Stimulated activated CD4-positive, alpha-beta T cell treated with anti-CD3 and anti-CD28 coated beads, Interleukin-1b, Interleukin-23, amount 100 ng/mL, for 48 hours (primary cell): ENCODE measurements around the gene HSD3B1.
"Not testable (repeated sequence)": the region's sequence is repeated elsewhere in the genome, so short reads cannot be mapped to it uniquely, and the experiment has no call there.

Experiments
- DNase-seq: peaks from one replicate; pipeline ENCODE4 v3.0.0-alpha.2; 2020

The HSD3B1 gene

DNA sequence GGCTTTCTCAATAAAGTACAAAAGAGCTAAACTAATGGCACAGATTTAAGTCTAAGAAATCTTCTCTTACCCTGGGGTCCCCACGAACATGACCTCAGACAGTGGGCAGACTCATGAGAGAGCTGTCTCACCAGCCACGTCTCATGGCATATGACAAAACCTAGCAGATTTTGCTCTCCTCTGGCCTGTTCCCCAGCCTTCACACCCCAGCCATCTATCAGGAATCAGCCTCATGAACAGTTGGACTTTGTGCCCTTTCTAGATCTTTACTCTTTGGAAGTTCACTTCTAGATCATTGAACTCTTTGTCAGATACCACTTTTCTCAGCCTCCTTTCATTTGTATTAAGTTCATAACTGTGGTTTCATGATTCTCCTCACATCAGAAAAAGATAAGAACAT, 14.2 kb upstream of the HSD3B1 start:
- no peak for DNase-seq

DNA sequence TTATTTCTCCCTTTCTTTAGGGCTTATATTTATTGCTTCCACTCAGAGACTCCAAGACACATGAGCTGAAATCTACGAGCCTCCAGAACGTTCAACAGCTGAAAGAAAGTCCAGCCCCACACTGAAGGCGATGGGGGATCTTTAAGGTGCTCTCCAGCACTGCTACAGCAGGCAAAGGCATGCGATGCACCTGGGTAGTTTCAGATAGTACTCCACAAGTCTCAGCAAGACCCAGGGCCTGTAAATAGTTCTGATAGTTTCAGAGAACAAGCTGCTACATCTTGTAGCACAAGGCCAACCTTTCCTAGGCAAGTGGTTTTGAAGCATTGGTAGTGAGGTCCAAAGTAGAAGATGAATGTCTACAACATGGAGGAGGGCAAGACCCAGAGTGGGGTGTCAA, 2.2 kb upstream of the HSD3B1 start:
- DNase-seq = no peak

DNA sequence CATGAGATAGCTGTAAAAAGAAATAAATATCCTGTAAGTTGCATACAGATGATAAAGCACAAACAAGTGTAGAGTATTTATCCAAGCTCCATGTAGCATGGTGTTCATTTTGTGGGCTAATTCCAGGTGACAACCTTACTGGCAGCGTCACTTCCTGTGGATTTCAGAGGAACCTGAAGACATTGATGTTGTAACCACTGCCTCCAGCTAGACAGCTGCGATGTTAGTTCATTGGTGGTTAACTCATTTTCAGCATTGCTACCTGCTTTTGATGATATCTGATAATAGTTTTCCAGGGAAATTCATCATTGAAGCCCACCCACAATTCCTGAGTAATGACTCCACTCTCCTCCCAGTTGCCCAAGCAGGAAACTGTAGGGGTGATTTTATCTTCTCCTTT, 3.0 kb downstream of the HSD3B1 start:
- DNase-seq = no peak

DNA sequence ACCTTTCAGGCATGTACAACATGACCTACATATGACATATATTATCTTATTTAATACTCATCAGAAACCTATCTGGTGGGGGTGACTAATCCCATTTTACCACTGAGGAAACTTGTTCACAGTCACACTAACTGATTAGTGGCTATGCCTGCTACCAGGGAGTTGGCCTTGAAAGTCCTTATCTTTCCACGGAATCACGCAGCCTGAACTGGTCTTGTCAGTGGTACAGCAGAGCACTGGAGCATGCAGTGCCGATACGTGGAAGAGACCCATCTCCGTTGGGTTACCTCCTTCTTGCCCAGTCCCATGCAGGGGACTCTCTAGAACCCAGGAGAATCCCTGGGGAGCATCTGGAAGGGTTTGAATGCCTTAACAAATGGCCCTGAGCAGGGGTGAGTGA, 8.2 kb downstream of the HSD3B1 start:
- DNase-seq = no peak

DNA sequence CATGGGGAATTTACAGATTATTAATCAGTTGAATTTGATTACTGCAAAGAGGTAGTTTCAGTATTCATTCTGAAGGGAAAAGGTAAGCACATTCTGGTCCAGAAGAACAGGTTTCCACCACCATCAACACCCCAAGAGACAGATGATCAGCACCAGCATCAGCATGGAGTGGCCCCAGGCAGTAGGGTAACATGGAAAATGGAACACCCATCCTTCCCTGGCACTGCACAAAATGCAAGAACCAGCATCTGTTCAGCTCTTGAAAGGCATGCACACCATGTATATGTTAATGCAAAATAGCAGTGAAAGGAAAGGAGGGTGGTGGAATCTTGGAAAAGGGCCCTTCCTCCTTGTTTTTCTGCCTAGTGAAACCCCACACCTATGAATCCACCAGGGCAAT, 9.2 kb downstream of the HSD3B1 start:
- DNase-seq = no peak

DNA sequence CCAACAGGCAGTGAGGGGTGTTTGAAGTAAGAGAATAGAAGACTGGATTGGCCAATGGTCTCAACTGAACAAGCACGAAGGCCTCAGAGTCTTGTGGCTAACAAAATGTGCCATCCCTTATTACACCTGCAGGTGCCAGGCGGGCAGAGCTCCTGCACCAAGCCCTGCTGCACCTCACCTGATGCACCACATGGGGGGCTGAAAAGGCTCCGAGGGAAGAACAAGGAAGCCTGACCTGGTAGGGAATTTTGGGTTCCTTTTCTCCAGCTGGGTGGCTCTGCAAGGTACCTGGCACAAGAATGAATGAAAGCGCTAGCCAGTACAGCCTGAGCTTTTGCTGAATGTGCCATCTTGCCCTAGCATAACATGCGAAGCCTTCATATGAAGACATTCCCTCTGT, 9.7 kb downstream of the HSD3B1 start:
- DNase-seq = no peak

DNA sequence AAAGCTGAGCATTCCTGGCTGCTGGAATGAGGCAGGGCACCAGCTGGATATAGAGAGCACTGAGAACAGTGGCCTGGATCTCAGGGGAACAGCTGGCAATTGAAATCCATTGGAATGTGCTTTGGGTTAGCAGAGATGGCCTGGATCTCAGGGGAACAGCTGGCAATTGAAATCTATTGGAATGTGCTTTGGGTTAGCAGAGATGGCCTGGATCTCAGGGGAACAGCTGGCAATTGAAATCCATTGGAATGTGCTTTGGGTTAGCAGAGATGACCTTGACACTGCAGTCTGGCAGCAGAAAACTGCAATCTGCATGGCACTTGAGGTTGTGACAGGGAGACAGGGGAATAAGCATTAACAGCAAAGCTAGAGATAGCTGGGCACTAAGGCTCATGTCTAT, 10.7 kb downstream of the HSD3B1 start:
- not testable (repeated sequence) for DNase-seq

DNA sequence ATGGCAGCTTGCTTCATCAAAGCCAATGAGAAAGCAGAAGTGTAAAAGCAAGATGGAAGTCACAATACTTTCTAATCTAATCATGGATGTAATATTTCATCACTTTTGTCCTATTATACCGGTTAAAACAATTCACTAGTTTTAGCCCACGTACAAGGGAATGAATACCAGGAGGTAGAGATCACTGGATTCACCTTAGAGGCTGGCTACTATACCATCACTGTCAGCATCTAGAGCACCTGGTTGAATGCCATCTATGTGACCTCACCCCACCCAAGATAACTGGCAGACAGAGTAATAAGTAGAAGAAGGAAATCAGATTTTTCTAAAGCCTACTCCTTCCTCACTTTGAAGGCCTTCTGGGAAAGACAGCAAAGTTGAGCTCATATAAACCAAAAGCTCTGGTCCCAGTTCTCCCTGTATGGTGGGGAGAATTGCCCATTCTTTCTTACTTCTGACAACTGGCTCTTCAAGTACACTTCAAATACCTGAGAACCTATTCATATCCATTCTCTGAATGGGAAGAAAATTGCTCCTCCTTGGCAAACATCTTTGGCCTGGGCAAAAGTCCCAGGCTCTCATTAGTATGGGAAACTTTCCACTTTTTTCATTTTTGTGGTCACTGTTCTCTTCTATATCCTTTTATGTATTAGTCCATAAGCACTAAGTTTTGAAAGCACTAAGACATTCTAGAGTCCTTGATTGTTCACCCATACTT, 24.8 kb downstream of the HSD3B1 start:
- no peak for DNase-seq

DNA sequence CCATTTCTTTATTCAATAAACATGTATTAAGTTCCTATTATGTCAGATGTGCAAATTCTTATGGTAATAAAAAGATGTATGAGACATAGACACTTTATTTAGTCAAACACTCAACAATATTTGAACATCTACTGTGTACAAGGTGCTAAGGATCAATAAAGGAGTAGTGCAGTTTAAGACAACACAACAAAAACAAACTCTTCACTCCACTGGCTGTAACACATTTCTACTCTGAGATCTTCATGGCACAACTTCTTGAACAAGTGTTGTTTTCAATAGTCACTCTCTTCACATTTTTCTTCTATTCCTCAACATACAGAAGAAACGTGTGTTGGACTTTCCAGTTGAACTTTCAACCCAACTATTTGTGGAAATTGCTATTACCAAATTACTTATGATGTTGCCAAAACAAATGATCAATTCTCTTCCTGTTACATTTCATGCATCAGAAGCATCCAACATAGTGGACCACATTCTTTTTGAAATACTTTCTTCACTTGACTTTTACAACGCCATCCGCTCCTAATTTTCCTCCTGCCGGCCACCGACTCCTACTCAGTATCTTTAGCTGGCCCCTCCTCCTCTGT, 25.4 kb downstream of the HSD3B1 start:
- DNase-seq = no peak

DNA sequence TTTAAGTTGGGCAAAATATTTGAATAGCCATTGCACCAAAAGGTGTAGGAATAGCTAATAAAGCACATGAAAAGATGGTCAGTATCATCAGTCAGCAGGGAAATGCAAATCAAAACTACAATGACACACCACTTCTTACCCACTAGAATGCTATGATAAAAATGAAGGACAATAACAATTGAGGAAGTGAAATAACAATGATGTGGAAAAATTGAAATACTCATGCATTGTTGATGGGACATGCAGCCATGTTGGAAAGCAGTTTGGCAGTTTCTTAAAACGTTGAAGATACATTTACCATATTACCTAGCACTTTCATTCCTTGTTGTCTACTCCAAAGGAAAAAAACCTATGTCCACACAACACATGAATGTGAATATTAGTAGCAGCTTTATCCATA, 28.4 kb downstream of the HSD3B1 start:
- no peak for DNase-seq

DNA sequence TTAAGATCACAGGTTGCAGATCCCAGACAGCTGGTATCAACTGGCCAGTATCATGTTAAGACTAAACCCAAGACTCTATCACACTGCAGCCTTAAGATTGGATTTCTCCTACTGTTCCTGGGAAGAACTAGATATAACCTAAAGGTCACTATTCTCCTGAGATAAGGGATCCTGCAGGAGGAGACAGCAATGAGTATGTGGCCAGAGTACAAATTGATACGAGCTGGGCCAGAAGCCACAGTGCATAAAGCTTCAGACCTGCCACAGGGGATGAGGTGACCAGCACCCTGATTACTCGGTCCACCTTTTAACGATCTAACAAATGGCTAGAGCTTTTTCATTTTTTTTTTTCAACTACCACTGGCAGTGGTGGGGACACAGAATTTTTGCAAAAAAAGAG, 31.0 kb downstream of the HSD3B1 start:
- no peak for DNase-seq

DNA sequence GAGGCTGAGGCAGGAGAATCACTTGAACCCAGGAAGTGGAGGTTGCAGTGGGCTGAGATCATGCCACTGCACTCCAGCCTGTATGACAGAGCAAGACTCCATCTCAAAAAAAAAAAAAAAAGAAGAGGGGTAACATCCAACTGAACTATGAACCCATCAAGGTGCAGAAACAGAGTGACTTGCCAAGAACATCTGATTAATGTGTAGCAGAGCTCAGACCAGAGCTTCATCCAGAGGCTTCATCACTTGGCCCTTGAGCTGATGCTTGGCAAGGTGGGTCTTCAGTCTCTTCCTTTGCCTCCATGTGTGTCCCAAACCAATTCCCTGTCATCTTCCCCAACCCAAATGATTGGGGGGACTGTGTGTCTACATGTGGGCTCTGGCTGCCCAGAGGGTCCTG, 32.6 kb downstream of the HSD3B1 start:
- no peak for DNase-seq

DNA sequence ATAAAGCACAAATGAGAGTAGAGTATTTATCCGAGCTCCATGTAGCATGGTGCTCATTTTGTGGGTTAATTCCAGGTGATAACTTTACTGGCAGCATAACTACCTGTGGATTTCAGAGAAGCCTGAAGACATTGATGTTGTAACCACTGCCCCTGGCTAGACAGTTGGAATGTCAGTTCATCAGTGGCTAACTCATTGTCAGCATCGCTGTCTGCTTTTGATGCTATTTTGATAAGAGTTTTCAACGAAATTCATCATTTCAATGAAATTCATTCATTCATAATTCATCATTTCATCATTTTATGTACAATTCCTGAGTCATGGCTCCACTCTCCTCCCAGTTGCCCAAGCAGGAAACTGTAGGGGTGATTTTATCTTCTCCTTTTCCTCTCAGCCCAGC, 34.4 kb downstream of the HSD3B1 start:
- no peak for DNase-seq

DNA sequence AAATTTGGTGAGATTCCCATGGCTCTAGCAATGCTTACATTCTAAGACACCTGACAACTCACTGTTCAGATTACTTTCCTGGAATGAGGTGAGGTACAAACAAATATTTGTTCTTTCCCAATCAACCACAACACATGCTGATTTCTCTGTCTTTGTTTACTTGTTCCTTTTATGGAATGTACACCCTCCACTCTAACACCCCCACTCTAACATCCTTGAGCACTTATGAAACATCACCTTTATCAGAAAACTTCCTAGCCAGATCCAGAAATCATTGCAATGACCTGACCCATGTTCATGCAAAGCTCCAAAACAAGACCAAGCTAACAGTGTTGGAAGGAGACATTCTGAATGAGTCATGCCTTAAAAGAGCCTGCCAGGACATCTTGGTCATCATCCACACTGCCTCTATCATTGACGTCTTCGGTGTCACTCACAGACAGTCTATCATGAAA, 35.5 kb downstream of the HSD3B1 start:
- DNase-seq = no peak

DNA sequence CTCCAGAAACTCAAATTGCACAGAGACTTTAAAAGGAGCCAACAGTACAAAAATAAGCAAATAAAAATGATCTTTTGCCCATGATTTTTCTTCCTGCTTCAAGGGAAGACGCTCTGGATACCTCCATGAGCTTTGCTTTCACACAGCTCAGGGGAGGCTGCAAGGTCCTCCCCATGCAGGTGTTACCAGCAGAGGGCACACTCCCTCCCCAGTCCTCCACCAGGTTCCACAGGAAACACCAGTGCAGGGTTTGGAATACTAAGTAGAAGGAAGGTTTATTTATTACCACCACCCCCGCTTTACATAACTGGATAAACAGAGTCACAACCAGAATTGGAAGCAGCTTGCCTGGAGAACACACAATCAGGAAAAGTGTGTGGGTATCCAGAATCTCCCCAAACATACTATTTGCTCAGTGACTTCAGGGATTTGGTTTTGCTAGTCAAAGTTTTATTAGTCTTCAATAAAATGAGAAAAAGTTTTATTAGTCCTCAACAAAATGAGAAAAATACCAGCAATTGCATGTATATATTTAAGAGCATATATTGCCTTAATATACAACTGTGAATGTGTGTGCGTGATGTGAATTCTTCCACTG, 37.3 kb downstream of the HSD3B1 start:
- DNase-seq = no peak

DNA sequence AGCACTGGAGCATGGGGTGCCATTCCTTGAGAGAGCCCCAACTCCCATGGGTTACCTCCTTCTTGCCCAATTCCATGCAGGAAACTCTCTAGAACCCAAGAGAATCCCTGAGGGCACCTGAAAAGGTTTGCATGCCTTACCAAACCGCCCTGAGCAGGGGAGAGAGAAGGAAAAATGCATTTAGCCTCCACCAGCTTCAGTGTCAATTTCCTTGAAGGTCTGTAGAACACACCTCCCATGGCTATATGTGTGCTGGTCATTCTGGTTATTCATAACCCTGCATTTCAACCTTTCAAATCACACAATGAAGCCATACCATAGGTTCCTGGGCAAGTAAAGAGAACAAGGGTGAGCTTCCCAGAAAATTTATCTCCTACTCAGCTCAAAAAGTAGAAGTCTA, 39.6 kb downstream of the HSD3B1 start:
- DNase-seq = no peak

DNA sequence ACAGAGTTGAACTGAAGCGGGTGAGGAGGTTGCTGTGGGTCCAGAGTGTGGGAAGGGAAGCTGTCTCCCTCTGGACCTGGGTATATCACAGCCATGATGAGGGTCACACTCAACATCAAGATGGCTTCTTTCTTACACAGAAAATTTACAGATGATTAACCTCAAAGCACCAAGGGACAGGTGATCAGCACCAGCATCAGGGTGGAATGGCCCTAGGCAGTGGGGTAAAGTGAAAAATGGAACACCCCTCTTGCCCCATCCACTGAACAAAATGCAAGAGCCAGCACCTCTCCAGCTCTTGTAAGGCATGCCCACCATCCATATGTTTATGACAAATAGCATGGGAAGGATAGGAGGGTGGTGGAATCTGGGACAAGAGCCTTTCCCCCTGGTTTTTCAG, 40.3 kb downstream of the HSD3B1 start:
- DNase-seq = no peak

DNA sequence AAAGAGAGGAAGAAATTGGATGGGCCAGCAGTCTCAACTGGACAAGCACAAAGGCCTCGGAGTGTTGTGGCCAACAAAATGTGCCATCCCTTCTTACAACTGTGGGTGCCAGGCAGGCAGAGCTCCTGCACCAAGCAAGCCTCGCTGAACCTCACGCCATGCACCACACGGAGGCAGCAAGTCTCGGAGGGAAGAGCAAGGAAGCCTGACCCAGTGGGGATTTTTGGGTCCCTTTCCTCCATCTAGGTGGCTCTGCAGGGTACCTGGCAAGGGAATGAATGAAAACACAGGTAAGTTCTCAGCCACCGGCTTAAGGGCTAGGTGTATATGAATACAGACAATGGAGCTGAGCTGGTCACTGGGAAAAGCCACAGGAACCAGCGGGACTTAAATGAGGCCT, 40.8 kb downstream of the HSD3B1 start:
- DNase-seq = no peak

DNA sequence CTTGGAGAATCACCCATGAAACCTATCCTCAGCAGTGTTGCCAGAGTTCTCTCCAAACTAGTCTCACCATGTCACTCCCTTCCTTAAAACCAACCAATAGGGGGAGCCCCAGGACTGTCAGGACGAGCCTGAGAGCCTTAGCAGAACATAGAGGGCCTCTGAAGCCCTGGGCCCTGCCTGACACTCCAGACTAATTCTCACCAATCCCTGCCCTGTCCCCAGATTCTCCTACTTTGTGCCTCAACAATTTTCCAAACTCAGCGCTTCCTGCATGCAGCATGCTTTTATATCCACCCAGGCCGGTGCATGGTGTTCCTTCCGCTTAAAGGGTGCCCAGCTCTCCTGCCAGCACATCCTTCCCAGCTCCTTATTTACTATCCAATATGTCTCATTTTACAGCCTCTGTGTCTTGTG, 42.7 kb downstream of the HSD3B1 start:
- DNase-seq = peak; percentile 13

DNA sequence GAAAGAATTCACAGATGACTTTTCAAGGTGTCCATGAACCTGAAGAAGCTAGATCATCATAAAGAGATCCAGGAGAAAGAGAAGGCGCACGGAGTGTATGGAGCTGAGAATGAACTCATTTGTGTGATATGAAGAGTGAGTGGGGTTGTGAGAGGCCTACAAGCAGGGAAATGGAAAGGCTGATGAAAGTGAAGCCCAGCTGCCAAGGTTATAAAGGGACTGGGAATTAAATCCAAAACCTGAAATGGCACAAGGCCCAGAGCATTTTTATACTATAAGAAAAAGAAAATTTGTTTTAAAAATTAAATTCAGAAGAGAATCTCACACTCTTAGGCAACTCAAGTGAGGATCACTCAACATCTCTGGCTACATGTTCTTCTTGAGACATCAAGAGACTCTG, 43.4 kb downstream of the HSD3B1 start:
- no peak for DNase-seq

DNA sequence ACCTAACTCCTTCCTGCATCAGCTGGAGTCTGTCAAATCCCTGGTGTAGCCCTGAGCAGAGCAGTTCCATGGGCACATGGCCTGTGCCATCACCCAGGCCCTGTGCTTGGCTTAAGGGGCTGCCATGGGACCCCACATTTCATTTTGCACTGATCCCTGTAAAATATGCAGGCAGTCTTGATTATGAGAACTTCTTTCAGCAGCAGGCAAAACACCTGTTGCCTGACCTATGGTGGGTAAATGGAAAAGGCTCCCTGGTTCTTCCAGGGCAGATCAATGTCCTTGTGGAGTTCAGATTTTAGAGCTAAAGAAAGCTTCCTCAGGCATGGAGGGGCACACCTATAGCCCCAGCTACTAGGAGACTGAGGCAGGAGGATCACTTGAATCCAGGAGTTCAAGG, 44.2 kb downstream of the HSD3B1 start:
- DNase-seq = no peak

DNA sequence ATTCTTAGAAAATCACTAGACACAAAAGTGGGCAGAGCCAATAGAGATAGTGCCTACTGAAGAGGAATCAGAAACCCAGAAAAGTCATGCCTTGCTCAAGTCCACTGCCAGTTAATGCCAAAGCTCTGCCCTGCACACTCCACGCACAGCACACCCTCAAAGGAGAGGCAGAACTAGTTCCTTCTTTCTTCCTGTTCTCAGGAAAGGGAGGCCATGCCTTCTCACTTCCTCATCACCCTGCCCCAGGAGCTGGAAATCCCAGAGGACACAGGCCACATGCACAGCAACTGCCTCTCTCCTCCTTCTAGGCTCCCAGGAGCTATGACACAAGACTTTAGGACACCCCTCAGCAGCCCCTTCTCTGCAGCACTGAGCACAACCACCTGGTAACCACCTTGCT, 45.6 kb downstream of the HSD3B1 start:
- DNase-seq = not testable (repeated sequence)

DNA sequence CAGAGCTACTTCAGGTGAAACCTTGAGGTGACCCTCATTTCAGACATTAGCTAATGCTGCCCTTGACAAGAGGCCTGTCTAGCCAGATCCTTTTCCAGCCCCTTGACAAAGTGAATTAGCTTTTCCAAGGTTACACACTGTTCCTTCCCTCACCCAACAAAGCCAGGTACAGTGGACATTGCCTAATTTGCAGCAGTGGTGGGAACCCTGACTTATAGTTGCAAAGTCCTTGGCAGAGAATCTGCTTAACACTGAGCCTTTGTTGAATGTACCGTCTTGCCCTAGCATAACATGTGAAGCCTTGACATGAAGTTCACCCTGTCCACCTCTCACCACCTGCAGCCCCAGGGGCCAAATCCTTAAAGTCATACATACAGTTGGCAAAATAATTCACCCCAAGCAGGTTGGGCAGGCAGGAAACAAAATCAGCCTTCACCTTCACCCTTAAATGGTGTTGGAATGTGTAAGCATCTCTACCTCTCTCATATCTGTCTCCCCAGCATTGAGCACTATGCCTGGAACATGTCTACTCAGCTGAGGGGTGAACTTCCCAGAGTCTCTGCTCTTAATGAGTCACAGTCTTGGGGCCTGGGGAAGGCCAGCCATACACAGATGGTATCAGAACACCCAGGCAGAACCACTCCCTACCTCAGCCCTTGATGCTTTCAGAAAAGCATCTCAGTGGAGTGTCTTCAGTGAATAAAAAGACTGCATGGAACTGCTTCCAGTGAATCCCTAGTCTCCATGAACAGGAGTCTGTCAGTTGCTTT, 46.5 kb downstream of the HSD3B1 start:
- DNase-seq = not testable (repeated sequence)

DNA sequence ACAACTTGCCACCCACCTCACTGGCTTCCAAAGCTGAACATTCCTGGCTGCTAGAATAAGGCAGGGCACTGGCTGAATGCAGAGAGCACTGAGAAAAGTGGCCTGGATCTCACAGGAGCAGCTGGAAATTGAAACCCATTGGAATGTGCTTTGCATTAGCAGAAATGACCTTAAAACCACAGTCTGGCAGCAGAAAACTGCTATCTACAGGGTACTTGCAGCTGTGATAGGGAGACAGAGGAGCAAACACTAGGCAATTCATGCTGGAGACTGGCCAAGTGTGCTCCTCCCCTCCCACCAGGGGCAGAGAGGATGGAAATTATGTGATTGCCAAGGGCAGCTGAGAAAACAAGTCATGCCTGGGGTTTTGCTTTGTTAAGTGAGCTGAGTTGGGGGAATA, 47.2 kb downstream of the HSD3B1 start:
- DNase-seq = no peak
